C4-2B (cell line): ENCODE measurements around the gene MAML3.

Source experiments
- CTCF ChIP-seq: fragments of 450-650 bp; conservative IDR thresholded peaks from 2 replicates; pipeline ENCODE4 v1.5.1; 2017; ENCODE audit warnings: mild to moderate bottlenecking
- ZFX ChIP-seq: fragments of 450-650 bp; IDR thresholded peaks from 2 replicates; pipeline ENCODE4 v1.6.1; 2017

- no peak for TF ChIP-seq CTCF
- TF ChIP-seq ZFX: no peak
Measured at GRCh38 chr4:140158365-140159030, 4.5 kb upstream of the MAML3 start.
